A549 (cell line): ENCODE results near the gene ZNF608.

Experiments
- CTCF ChIP-seq: fragments of >200 bp; sonication (Bioruptor Twin); formaldehyde crosslinking; IDR thresholded peaks from 3 replicates; pipeline ENCODE4 v1.5.1; 2016
- ELK1 ChIP-seq: fragments of 150-350 bp; IDR thresholded peaks from 2 replicates; pipeline ENCODE4 v1.6.1; 2014; ENCODE audit warnings: low read depth, mild to moderate bottlenecking, low read length
- HOXA7 ChIP-seq: fragments of 250-450 bp; sonication (Bioruptor Pico); IDR thresholded peaks from 2 replicates; pipeline ENCODE4 v1.5.0; 2020; ENCODE audit warnings: mild to moderate bottlenecking, moderate library complexity
- MAX ChIP-seq: IDR thresholded peaks from 2 replicates; pipeline ENCODE4 v1.6.1; 2012
- NPAS2 ChIP-seq: fragments of 250-450 bp; sonication (Bioruptor Pico); IDR thresholded peaks from 2 replicates; pipeline ENCODE4 v1.8.0; 2022; ENCODE audit warnings: mild to moderate bottlenecking, moderate library complexity, borderline replicate concordance
- RFX5 ChIP-seq: fragments of 450-650 bp; IDR thresholded peaks from 2 replicates; pipeline ENCODE4 v1.7.1; 2014; ENCODE audit warnings: antibody characterized with exemption, mild to moderate bottlenecking, moderate library complexity
- SMC3 ChIP-seq: fragments of >200 bp; sonication (Bioruptor Twin); formaldehyde crosslinking; IDR thresholded peaks from 3 replicates; pipeline ENCODE4 v1.6.1; 2018; ENCODE audit warnings: inconsistent platforms
- TF ChIP-seq, protein P1 (sequence below): fragments of 200-600 bp; sonication (generic); IDR thresholded peaks from 2 replicates; pipeline ENCODE4 v1.6.1; 2016; ENCODE audit warnings: antibody characterized with exemption, mild to moderate bottlenecking, moderate library complexity

- TF ChIP-seq, protein P1, sequence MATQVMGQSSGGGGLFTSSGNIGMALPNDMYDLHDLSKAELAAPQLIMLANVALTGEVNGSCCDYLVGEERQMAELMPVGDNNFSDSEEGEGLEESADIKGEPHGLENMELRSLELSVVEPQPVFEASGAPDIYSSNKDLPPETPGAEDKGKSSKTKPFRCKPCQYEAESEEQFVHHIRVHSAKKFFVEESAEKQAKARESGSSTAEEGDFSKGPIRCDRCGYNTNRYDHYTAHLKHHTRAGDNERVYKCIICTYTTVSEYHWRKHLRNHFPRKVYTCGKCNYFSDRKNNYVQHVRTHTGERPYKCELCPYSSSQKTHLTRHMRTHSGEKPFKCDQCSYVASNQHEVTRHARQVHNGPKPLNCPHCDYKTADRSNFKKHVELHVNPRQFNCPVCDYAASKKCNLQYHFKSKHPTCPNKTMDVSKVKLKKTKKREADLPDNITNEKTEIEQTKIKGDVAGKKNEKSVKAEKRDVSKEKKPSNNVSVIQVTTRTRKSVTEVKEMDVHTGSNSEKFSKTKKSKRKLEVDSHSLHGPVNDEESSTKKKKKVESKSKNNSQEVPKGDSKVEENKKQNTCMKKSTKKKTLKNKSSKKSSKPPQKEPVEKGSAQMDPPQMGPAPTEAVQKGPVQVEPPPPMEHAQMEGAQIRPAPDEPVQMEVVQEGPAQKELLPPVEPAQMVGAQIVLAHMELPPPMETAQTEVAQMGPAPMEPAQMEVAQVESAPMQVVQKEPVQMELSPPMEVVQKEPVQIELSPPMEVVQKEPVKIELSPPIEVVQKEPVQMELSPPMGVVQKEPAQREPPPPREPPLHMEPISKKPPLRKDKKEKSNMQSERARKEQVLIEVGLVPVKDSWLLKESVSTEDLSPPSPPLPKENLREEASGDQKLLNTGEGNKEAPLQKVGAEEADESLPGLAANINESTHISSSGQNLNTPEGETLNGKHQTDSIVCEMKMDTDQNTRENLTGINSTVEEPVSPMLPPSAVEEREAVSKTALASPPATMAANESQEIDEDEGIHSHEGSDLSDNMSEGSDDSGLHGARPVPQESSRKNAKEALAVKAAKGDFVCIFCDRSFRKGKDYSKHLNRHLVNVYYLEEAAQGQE = no peak
- TF ChIP-seq MAX (no peak), SMC3 (no peak), ELK1 (no peak), CTCF (no peak), NPAS2 (CRISPR knock-in tag) (no peak), RFX5 (no peak), HOXA7 (CRISPR knock-in tag) (no peak)
Observed at GRCh38 chr5:124742983-124743601, 3.3 kb downstream of the ZNF608 start.
